Measurements from ENCODE around the gene AVPR1B. TPM values are rescaled to one million over a fixed set of nuclear protein-coding genes. Genes with fewer than 3 reads are reported as not detected.

AVPR1B gene
- polyA plus RNA-seq, 2 of the 4 experiments (the other 2 are of a cell fraction), result not detected

- POLR2A ChIA-PET, result no interaction called here
- DNase-seq (ENCODE audit: low read depth in 1 of 2, low spot score in 1 of 2), result no peak
- CTCF ChIA-PET, result interaction anchor here (1.1 kb wide), 1 partner anchor 19 kb away, joined by 3 read pairs; no protein-coding TSS in a partner anchor
- ATAC-seq, result no peak
- TF ChIP-seq GATA3 (IDR thresholded peaks at IDR 0.05; ENCODE audit: borderline replicate concordance), result no peak
- no peak for TF ChIP-seq HES2 (IDR thresholded peaks at IDR 0.05)
- TF ChIP-seq CHD2 (IDR thresholded peaks at IDR 0.05; ENCODE audit: low read length, partially characterized antibody), result no peak
- TF ChIP-seq FOSL2 (IDR thresholded peaks at IDR 0.05), result no peak
- TF ChIP-seq FOSL2 (CRISPR knock-in tag; IDR thresholded peaks at IDR 0.05), result no peak
- TF ChIP-seq POLR2AphosphoS2 (conservative IDR thresholded peaks at IDR 0.05; ENCODE audit: low read length), result no peak
- no peak for TF ChIP-seq NR3C1 (IDR thresholded peaks at IDR 0.05)
- no peak for TF ChIP-seq RNF2 (IDR thresholded peaks at IDR 0.05; ENCODE audit: borderline replicate concordance, low read depth)
- no peak for TF ChIP-seq ZC3H11A (IDR thresholded peaks at IDR 0.05)
- no peak for TF ChIP-seq HEYL (CRISPR knock-in tag; IDR thresholded peaks at IDR 0.05)
- TF ChIP-seq NFE2L2 (conservative IDR thresholded peaks at IDR 0.05; ENCODE audit: low read length), result no peak
- TF ChIP-seq HDAC2 (IDR thresholded peaks at IDR 0.05), result no peak
- TF ChIP-seq SREBF2 (IDR thresholded peaks at IDR 0.05), result no peak
- no peak for TF ChIP-seq KDM5A (IDR thresholded peaks at IDR 0.05)
- TF ChIP-seq TP53 (CRISPR knock-in tag; IDR thresholded peaks at IDR 0.05), result no peak
- no peak for TF ChIP-seq MAFK (IDR thresholded peaks at IDR 0.05; ENCODE audit: partially characterized antibody)
- no peak for TF ChIP-seq JUNB (IDR thresholded peaks at IDR 0.05)
- TF ChIP-seq ATOH8 (CRISPR knock-in tag; IDR thresholded peaks at IDR 0.05; ENCODE audit: low read depth), result no peak
- no peak for TF ChIP-seq CHD4 (IDR thresholded peaks at IDR 0.05; ENCODE audit: borderline replicate concordance)
- H3K4me2 ChIP-seq, result no peak overlapping the region
- no peak overlapping the region for H3K4me3 ChIP-seq
- 74% methylated on average over 3 of the region's 3 CpGs for WGBS (ENCODE audit: missing lambda C conversion rate)
- no peaks in the 10 kb centered on the region for H3K9me3 ChIP-seq
- no peak overlapping the region for H3K27ac ChIP-seq
- no peaks in the 10 kb centered on the region for H3K4me1 ChIP-seq
- no peak for FAIRE-seq
Observed at GRCh38 chr1:206087091-206087490, 30.1 kb downstream of the AVPR1B start.

- no peak for ATAC-seq
- Histone ChIP-seq H3K27ac (no peak overlapping the region), H3K4me2 (no peak overlapping the region), H3K4me1 (no peaks in the 10 kb centered on the region), H3K4me3 (no peak overlapping the region), H3K9me3 (no peaks in the 10 kb centered on the region)
- no peak for FAIRE-seq
- TF ChIP-seq BHLHE40 (IDR thresholded peaks at IDR 0.05; ENCODE audit: low read depth, low read length), result no peak
- no peak for TF ChIP-seq POLR2AphosphoS2 (conservative IDR thresholded peaks at IDR 0.05; ENCODE audit: low read length)
- TF ChIP-seq ESRRA (IDR thresholded peaks at IDR 0.05; ENCODE audit: borderline replicate concordance, low read length), result no peak
- TF ChIP-seq HDAC2 (IDR thresholded peaks at IDR 0.05), result no peak
- TF ChIP-seq MYC (IDR thresholded peaks at IDR 0.05; ENCODE audit: borderline replicate concordance, low read length), result no peak
- TF ChIP-seq EHMT2 (IDR thresholded peaks at IDR 0.05; ENCODE audit: low read depth), result no peak
- no peak for TF ChIP-seq GATA3 (IDR thresholded peaks at IDR 0.05; ENCODE audit: borderline replicate concordance)
- TF ChIP-seq CBX2 (IDR thresholded peaks at IDR 0.05; ENCODE audit: borderline replicate concordance, low read depth), result no peak
- TF ChIP-seq ZSCAN20 (CRISPR knock-in tag; IDR thresholded peaks at IDR 0.05), result no peak
- TF ChIP-seq REST (IDR thresholded peaks at IDR 0.05), result no peak
- no peak for TF ChIP-seq CBX8 (IDR thresholded peaks at IDR 0.05)
- no peak for TF ChIP-seq CHD4 (IDR thresholded peaks at IDR 0.05; ENCODE audit: borderline replicate concordance)
- no peak for TF ChIP-seq SREBF2 (IDR thresholded peaks at IDR 0.05)
- TF ChIP-seq MAZ (IDR thresholded peaks at IDR 0.05; ENCODE audit: borderline replicate concordance, low read depth, low read length), result no peak
- no peak for TF ChIP-seq ZFP36 (IDR thresholded peaks at IDR 0.05; ENCODE audit: borderline replicate concordance, partially characterized antibody)
- TF ChIP-seq EP300 (IDR thresholded peaks at IDR 0.05), result no peak
- TF ChIP-seq HES2 (IDR thresholded peaks at IDR 0.05), result no peak
- no peak for TF ChIP-seq PBX3 (IDR thresholded peaks at IDR 0.05)
- CTCF ChIA-PET, result interaction anchor here (1.3 to 3.5 kb wide), 3 partner anchors 22 to 53 kb away, joined by 3 to 16 read pairs (median 11); no protein-coding TSS in a partner anchor
- POLR2A ChIA-PET, result no interaction called here
- WGBS (ENCODE audit: missing lambda C conversion rate), result 75% methylated on average over 2 of the region's 2 CpGs
- DNase-seq (ENCODE audit: low read depth in 1 of 2, low spot score in 1 of 2), result no peak
Observed at GRCh38 chr1:206083750-206084149, 33.4 kb downstream of the AVPR1B start.
